NCI-H748 (cell line): ENCODE data around the gene XPO4.
"Not testable (repeated sequence)": the region's sequence is repeated elsewhere in the genome, so short reads cannot be mapped to it uniquely, and the experiment has no call there.

ENCODE experiments used
- DNase-seq: peaks from one replicate; lab custom pipeline; 2025; ENCODE audit not compliant: unreplicated experiment; lab: John Stamatoyannopoulos, UW

The XPO4 gene

GRCh38 chr13:20891768-20892167 is 10.8 kb downstream of the XPO4 start:
- DNase-seq, result no peak

GRCh38 chr13:20891034-20891433 is 11.5 kb downstream of the XPO4 start:
- no peak for DNase-seq

GRCh38 chr13:20890540-20890939 is 12.0 kb downstream of the XPO4 start:
- DNase-seq, result not testable (repeated sequence)

- DNase-seq, result no peak
Measured at GRCh38 chr13:20882206-20882605, 20.3 kb downstream of the XPO4 start.

- no peak for DNase-seq
Measured at GRCh38 chr13:20877902-20878301, 24.6 kb downstream of the XPO4 start.

GRCh38 chr13:20876802-20877201 is 25.7 kb downstream of the XPO4 start:
- DNase-seq, result not testable (repeated sequence)

GRCh38 chr13:20874439-20874838 is 28.1 kb downstream of the XPO4 start:
- DNase-seq, result not testable (repeated sequence)

- no peak for DNase-seq
Measured at GRCh38 chr13:20873348-20873747, 29.2 kb downstream of the XPO4 start.

- no peak for DNase-seq
Measured at GRCh38 chr13:20870829-20871228, 31.7 kb downstream of the XPO4 start.

GRCh38 chr13:20869540-20869939 is 33.0 kb downstream of the XPO4 start:
- DNase-seq, result peak; percentile 28

GRCh38 chr13:20867408-20867807 is 35.1 kb downstream of the XPO4 start:
- no peak for DNase-seq

- not testable (repeated sequence) for DNase-seq
Measured at GRCh38 chr13:20861666-20862065, 40.9 kb downstream of the XPO4 start.

- no peak for DNase-seq
Measured at GRCh38 chr13:20860844-20861243, 41.7 kb downstream of the XPO4 start.

GRCh38 chr13:20856650-20857049 is 45.9 kb downstream of the XPO4 start:
- DNase-seq, result no peak

GRCh38 chr13:20851844-20852402 is 50.6 kb downstream of the XPO4 start:
- no peak for DNase-seq

- peak; percentile 60 for DNase-seq
Measured at GRCh38 chr13:20848944-20849343, 53.6 kb downstream of the XPO4 start.

GRCh38 chr13:20848203-20848602 is 54.3 kb downstream of the XPO4 start:
- peak; percentile 32 for DNase-seq

- DNase-seq, result no peak
Measured at GRCh38 chr13:20847296-20847695, 55.2 kb downstream of the XPO4 start.

GRCh38 chr13:20843166-20843565 is 59.4 kb downstream of the XPO4 start:
- DNase-seq, result no peak

- DNase-seq, result no peak
Measured at GRCh38 chr13:20840568-20840967, 62.0 kb downstream of the XPO4 start.

GRCh38 chr13:20833900-20834679 is 68.5 kb downstream of the XPO4 start:
- no peak for DNase-seq

GRCh38 chr13:20832861-20833260 is 69.7 kb downstream of the XPO4 start:
- no peak for DNase-seq

GRCh38 chr13:20831933-20832332 is 70.6 kb downstream of the XPO4 start:
- no peak for DNase-seq
